Activated B cell treated with CpG ODN at 0.5 μM for 24 hours (primary cell): ENCODE results near the gene PAPPA. TPM values are rescaled to one million over a fixed set of nuclear protein-coding genes. Genes with fewer than 3 reads are reported as not detected.

Experiments used
- ATAC-seq: fragments of 200-7000 bp; cut with Tn5 transposase; one replicate; pipeline ENCODE4 v1.10.0; 2021; ENCODE audit warnings: low read depth, mild to moderate bottlenecking, moderate library complexity
- CTCF ChIA-PET: fragments of 350-600 bp; sonication (Branson Sonifier 250); formaldehyde crosslinking; loops from one replicate; lab custom pipeline; 2021; ENCODE audit warnings: antibody characterized with exemption; lab: Charles Lee
- POLR2A ChIA-PET: fragments of 350-600 bp; sonication (Branson Sonifier 250); formaldehyde crosslinking; loops from one replicate; lab custom pipeline; 2021; ENCODE audit warnings: antibody characterized with exemption; lab: Charles Lee
- DNase-seq: peaks from one replicate; pipeline ENCODE4 v3.0.0; 2022
- H3K27ac Mint-ChIP-seq: one replicate; pipeline ENCODE4 v1.8.0; 2020; ENCODE audit warnings: mixed read lengths
- H3K27me3 Mint-ChIP-seq: one replicate; pipeline ENCODE4 v1.8.0; 2021; ENCODE audit warnings: mixed read lengths
- H3K36me3 Mint-ChIP-seq: one replicate; pipeline ENCODE4 v1.8.0; 2021; ENCODE audit warnings: low read depth, mixed read lengths
- H3K4me1 Mint-ChIP-seq: one replicate; pipeline ENCODE4 v1.8.0; 2021; ENCODE audit warnings: mixed read lengths
- H3K4me3 Mint-ChIP-seq: one replicate; pipeline ENCODE4 v1.8.0; 2020; ENCODE audit warnings: mild to moderate bottlenecking, mixed read lengths
- H3K9me3 Mint-ChIP-seq: one replicate; pipeline ENCODE4 v1.8.0; 2020; ENCODE audit warnings: mixed read lengths
- CTCF ChIP-seq: fragments of 200-600 bp; IDR thresholded peaks from one replicate; pipeline ENCODE4 v1.8.0; 2022; ENCODE audit warnings: antibody characterized with exemption, mild to moderate bottlenecking
- intact Hi-C: fragments of 100-400 bp; cut with micrococcal nuclease; formaldehyde crosslinking; loops from one replicate; pipeline ENCODE4 v1.15.1; 2024
- total RNA-seq: library from RNA; stranded (reverse); gene quantifications from 2 replicates; pipeline ENCODE4 v1.2.3, GENCODE V29; 2022

Gene PAPPA
- total RNA-seq, 1 donor from 2014 or later = not detected

- H3K4me1 Mint-ChIP-seq = no peaks in the 10 kb centered on the region
- H3K27me3 Mint-ChIP-seq = no peaks in the 10 kb centered on the region
- no peak for TF ChIP-seq CTCF
- ChIA-PET POLR2A (no interaction called here), CTCF (no interaction called here)
- no peak overlapping the region for H3K4me3 Mint-ChIP-seq
- peaks cover 3% of the 10 kb centered on the region for H3K9me3 Mint-ChIP-seq
- no peak for DNase-seq
- no peaks in the 10 kb centered on the region for H3K36me3 Mint-ChIP-seq
- H3K27ac Mint-ChIP-seq = no peak overlapping the region
- no peak for ATAC-seq
- intact Hi-C loops = no loop called here
These were observed 296.4 kb downstream of the PAPPA start for GRCh38 chr9:116449949-116450348.

GRCh38 chr9:116450378-116451139, 297.0 kb downstream of the PAPPA start:
- H3K9me3 Mint-ChIP-seq = peaks cover 3% of the 10 kb centered on the region
- no peaks in the 10 kb centered on the region for H3K27me3 Mint-ChIP-seq
- no peaks in the 10 kb centered on the region for H3K36me3 Mint-ChIP-seq
- ChIA-PET POLR2A (no interaction called here), CTCF (no interaction called here)
- DNase-seq (no peak), ATAC-seq (no peak)
- H3K4me3 Mint-ChIP-seq = no peak overlapping the region
- no peak for TF ChIP-seq CTCF
- no peak overlapping the region for H3K27ac Mint-ChIP-seq
- H3K4me1 Mint-ChIP-seq = no peaks in the 10 kb centered on the region
- intact Hi-C loops = no loop called here

- ATAC-seq (no peak), DNase-seq (no peak)
- Mint-ChIP-seq H3K27ac (no peak overlapping the region), H3K4me3 (no peak overlapping the region), H3K4me1 (no peaks in the 10 kb centered on the region), H3K27me3 (no peaks in the 10 kb centered on the region), H3K9me3 (peaks cover 10% of the 10 kb centered on the region), H3K36me3 (no peaks in the 10 kb centered on the region)
- no peak for TF ChIP-seq CTCF
- ChIA-PET POLR2A (no interaction called here), CTCF (no interaction called here)
- intact Hi-C loops = no loop called here
These were observed 298.0 kb downstream of the PAPPA start for GRCh38 chr9:116451500-116452115.
